Measurements from ENCODE around the gene ADARB2. TPM values are rescaled to one million over a fixed set of nuclear protein-coding genes. Genes with fewer than 3 reads are reported as not detected.

ADARB2 gene
- total RNA-seq, 6 experiments from 2014 or later = not detected

DNA sequence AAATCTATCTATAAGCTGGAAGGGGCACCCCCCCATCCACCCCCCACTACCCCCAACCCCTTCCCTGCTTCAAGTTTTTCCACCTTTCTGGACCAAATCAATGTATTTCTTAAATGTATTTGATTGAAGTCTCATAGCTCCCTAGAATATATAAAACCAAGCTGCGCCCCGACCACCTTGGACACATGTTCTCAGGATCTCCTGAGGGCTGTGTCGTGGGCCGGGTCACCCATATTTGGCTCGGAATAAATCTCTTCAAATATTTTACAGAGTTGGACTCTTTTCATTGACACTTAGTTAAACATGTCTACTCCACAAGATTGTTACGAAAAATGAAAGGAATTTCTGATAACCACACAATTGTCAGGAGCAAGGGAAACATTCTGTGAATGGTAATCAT is 215.6 kb downstream of the ADARB2 start:
- no peaks in the 10 kb centered on the region for H3K4me1 Mint-ChIP-seq (ENCODE audit: low read depth)
- DNase-seq = no peak
- H3K27ac Mint-ChIP-seq = no peak overlapping the region
- no peak for TF ChIP-seq CTCF (IDR thresholded peaks at IDR 0.05)
- H3K9me3 Mint-ChIP-seq = peaks cover 55% of the 10 kb centered on the region
- no peak overlapping the region for H3K4me3 Mint-ChIP-seq
- H3K36me3 Mint-ChIP-seq (ENCODE audit: low read depth) = no peaks in the 10 kb centered on the region
- no peaks in the 10 kb centered on the region; the same call in 1 of the 2 replicates for H3K27me3 Mint-ChIP-seq (ENCODE audit: insufficient read depth)

- Mint-ChIP-seq H3K36me3 (ENCODE audit: low read depth) (no peaks in the 10 kb centered on the region), H3K27me3 (ENCODE audit: insufficient read depth) (no peaks in the 10 kb centered on the region; the same call in 1 of the 2 replicates), H3K4me1 (ENCODE audit: low read depth) (no peaks in the 10 kb centered on the region), H3K27ac (no peak overlapping the region), H3K9me3 (peaks cover 60% of the 10 kb centered on the region), H3K4me3 (no peak overlapping the region)
- no peak for TF ChIP-seq CTCF (IDR thresholded peaks at IDR 0.05)
- no peak for DNase-seq
These were observed 216.3 kb downstream of the ADARB2 start for GRCh38 chr10:1520909-1521565.

- H3K36me3 Mint-ChIP-seq (ENCODE audit: low read depth) = peaks cover 8% of the 10 kb centered on the region; the same call in 1 of the 2 replicates
- H3K9me3 Mint-ChIP-seq = peaks cover 68% of the 10 kb centered on the region
- no peak overlapping the region for H3K27ac Mint-ChIP-seq
- H3K4me3 Mint-ChIP-seq = no peak overlapping the region
- peaks cover 3% of the 10 kb centered on the region for H3K27me3 Mint-ChIP-seq (ENCODE audit: insufficient read depth)
- no peaks in the 10 kb centered on the region for H3K4me1 Mint-ChIP-seq (ENCODE audit: low read depth)
- DNase-seq = no peak
- TF ChIP-seq CTCF (IDR thresholded peaks at IDR 0.05) = no peak
These were observed 217.9 kb downstream of the ADARB2 start for GRCh38 chr10:1519391-1519790.

DNA sequence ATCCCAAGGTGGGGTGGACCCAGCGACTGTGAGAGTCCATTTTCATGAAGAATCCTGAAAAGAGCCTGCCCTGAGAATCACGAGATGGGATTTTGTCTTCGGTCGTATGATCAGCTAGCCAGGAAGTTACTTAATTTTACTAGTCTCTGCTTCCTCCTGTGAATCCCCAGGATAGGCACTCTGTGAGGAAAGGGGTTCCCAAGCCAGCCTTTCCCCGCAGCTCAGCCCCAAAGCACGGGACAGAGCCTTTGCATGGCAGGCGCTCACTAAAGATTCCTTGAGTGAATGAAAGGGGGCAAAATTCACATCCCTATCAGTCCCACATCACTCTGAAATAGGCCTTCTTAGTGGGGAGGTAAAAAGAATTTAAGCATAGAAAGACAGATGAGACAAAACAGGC is 219.6 kb downstream of the ADARB2 start:
- H3K4me3 Mint-ChIP-seq = no peak overlapping the region
- no peak for DNase-seq
- peaks cover 3% of the 10 kb centered on the region for H3K27me3 Mint-ChIP-seq (ENCODE audit: insufficient read depth)
- TF ChIP-seq CTCF (IDR thresholded peaks at IDR 0.05) = no peak
- peaks cover 76% of the 10 kb centered on the region for H3K9me3 Mint-ChIP-seq
- H3K27ac Mint-ChIP-seq = no peak overlapping the region
- H3K4me1 Mint-ChIP-seq (ENCODE audit: low read depth) = no peaks in the 10 kb centered on the region
- H3K36me3 Mint-ChIP-seq (ENCODE audit: low read depth) = peaks cover 9% of the 10 kb centered on the region; the same call in 1 of the 2 replicates

- no peak for TF ChIP-seq CTCF (IDR thresholded peaks at IDR 0.05)
- peaks cover 81% of the 10 kb centered on the region for H3K9me3 Mint-ChIP-seq
- H3K27ac Mint-ChIP-seq = no peak overlapping the region
- peaks cover 3% of the 10 kb centered on the region for H3K27me3 Mint-ChIP-seq (ENCODE audit: insufficient read depth)
- H3K4me3 Mint-ChIP-seq = no peak overlapping the region
- no peak for DNase-seq
- no peaks in the 10 kb centered on the region for H3K4me1 Mint-ChIP-seq (ENCODE audit: low read depth)
- peaks cover 9% of the 10 kb centered on the region; the same call in 1 of the 2 replicates for H3K36me3 Mint-ChIP-seq (ENCODE audit: low read depth)
These were observed 220.7 kb downstream of the ADARB2 start for GRCh38 chr10:1516492-1517165.

Data from HFFc6 (cell line).